MM.1S (cell line): ENCODE results near the gene VPS52.

ENCODE experiments used
- EZH2 ChIP-seq: fragments of 300-600 bp; sonication (generic); optimal IDR thresholded peaks from 2 replicates; pipeline ENCODE3; 2017; ENCODE audit warnings: low read depth, mild to moderate bottlenecking, antibody characterized with exemption, low read length, mixed read lengths
- EZH2phosphoT487 ChIP-seq: fragments of 300-600 bp; sonication (generic); IDR thresholded peaks from 2 replicates; pipeline ENCODE4 v1.6.1; 2018; ENCODE audit warnings: antibody characterized with exemption, low read length
- TF ChIP-seq, protein P1 (sequence below): fragments of 300-600 bp; sonication (generic); IDR thresholded peaks from 2 replicates; pipeline ENCODE4 v1.5.1; 2016; ENCODE audit warnings: antibody characterized with exemption, low read length, mixed read lengths

DNA sequence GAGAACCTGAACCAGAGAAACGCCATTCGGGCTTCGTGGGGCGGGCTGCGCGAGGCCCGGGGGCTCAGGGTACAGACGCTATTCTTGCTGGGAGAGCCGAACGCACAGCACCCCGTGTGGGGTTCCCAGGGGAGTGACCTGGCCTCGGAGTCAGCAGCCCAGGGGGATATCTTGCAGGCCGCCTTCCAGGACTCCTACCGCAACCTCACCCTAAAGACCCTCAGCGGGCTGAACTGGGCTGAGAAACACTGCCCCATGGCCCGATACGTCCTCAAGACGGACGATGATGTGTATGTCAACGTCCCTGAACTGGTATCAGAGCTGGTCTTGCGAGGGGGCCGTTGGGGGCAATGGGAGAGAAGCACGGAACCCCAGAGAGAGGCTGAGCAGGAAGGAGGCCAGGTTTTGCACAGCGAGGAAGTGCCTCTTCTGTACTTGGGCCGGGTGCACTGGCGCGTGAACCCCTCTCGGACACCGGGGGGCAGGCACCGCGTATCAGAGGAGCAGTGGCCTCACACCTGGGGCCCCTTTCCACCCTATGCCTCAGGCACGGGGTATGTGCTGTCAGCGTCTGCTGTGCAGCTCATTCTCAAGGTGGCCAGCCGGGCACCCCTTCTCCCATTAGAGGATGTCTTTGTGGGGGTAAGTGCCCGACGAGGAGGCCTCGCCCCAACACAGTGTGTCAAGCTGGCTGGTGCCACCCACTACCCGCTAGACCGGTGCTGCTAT is 6.2 kb upstream of the VPS52 start:
- TF ChIP-seq, protein P1, sequence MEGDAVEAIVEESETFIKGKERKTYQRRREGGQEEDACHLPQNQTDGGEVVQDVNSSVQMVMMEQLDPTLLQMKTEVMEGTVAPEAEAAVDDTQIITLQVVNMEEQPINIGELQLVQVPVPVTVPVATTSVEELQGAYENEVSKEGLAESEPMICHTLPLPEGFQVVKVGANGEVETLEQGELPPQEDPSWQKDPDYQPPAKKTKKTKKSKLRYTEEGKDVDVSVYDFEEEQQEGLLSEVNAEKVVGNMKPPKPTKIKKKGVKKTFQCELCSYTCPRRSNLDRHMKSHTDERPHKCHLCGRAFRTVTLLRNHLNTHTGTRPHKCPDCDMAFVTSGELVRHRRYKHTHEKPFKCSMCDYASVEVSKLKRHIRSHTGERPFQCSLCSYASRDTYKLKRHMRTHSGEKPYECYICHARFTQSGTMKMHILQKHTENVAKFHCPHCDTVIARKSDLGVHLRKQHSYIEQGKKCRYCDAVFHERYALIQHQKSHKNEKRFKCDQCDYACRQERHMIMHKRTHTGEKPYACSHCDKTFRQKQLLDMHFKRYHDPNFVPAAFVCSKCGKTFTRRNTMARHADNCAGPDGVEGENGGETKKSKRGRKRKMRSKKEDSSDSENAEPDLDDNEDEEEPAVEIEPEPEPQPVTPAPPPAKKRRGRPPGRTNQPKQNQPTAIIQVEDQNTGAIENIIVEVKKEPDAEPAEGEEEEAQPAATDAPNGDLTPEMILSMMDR = no peak
- TF ChIP-seq EZH2 = no peak
- TF ChIP-seq EZH2phosphoT487 = no peak
